Femur (tissue), 1 donor: ENCODE data around the gene IRF7.

ENCODE experiments used
- DNase-seq: peaks from one replicate; pipeline ENCODE4 v3.0.0-alpha.2; 2017

The IRF7 gene

DNA sequence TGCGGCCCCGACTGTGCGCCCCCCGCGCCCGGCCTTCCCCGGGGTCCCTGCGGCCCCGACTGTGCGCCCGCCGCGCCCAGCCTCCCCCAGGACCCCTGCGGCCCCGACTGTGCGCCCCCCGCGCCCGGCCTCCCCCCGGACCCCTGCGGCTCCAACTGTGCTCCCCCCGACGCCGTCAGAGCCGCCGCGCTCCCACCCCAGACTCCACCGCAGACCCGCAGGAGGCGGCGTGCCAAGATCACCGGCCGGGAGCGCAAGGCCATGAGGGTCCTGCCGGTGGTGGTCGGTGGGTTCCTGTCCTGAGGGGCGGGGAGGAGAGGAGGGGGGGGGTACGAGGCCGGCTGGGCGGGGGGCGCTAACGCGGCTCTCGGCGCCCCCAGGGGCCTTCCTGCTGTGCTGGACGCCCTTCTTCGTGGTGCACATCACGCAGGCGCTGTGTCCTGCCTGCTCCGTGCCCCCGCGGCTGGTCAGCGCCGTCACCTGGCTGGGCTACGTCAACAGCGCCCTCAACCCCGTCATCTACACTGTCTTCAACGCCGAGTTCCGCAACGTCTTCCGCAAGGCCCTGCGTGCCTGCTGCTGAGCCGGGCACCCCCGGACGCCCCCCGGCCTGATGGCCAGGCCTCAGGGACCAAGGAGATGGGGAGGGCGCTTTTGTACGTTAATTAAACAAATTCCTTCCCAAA, 24.4 kb upstream of the IRF7 start:
- DNase-seq, result no peak

DNA sequence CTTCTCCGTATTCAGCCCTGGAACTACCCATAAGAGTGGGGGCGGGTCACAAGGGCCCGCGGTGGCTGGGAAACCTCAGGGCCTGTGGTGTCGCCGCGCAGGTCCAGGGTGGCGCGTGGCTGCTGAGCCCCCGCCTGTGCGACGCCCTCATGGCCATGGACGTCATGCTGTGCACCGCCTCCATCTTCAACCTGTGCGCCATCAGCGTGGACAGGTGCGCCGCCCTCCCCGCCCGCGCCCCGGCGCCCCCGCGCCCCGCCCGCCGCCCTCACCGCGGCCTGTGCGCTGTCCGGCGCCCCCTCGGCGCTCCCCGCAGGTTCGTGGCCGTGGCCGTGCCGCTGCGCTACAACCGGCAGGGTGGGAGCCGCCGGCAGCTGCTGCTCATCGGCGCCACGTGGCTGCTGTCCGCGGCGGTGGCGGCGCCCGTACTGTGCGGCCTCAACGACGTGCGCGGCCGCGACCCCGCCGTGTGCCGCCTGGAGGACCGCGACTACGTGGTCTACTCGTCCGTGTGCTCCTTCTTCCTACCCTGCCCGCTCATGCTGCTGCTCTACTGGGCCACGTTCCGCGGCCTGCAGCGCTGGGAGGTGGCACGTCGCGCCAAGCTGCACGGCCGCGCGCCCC, 23.7 kb upstream of the IRF7 start:
- DNase-seq, result no peak

DNA sequence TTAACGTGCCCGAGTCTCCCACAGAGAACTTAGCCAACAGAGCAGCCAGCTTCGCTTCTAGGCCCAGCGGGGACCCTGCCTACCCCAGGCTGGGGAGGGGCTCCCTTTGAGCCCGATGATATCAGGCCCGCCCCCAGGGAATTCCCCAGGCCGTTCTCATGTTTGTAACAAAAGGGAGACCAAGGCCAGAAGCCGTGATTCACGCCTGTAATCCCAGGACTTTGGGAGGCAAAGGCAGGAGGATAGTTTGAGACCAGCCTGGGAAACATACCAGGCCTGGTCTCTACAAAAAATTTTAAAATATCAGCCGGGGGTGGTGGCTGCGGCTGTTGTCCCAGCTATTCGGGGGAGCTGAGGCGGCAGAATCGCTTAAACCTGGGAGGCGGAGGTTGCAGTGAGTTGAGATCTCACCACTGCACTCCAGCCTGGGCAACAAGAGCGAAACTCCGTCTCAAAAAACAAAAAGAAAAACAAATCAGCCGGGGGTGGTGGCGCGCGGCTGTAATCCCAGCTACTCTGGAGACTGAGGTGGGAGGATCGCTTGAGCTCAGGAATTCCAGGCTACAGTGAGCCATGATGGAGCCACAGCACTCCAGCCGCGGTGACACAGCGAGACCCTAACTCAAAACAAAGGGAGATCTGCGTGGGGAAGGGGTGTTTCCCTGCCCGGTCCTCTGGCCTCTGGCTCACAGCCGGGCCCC, 23.0 kb upstream of the IRF7 start:
- DNase-seq, result no peak

DNA sequence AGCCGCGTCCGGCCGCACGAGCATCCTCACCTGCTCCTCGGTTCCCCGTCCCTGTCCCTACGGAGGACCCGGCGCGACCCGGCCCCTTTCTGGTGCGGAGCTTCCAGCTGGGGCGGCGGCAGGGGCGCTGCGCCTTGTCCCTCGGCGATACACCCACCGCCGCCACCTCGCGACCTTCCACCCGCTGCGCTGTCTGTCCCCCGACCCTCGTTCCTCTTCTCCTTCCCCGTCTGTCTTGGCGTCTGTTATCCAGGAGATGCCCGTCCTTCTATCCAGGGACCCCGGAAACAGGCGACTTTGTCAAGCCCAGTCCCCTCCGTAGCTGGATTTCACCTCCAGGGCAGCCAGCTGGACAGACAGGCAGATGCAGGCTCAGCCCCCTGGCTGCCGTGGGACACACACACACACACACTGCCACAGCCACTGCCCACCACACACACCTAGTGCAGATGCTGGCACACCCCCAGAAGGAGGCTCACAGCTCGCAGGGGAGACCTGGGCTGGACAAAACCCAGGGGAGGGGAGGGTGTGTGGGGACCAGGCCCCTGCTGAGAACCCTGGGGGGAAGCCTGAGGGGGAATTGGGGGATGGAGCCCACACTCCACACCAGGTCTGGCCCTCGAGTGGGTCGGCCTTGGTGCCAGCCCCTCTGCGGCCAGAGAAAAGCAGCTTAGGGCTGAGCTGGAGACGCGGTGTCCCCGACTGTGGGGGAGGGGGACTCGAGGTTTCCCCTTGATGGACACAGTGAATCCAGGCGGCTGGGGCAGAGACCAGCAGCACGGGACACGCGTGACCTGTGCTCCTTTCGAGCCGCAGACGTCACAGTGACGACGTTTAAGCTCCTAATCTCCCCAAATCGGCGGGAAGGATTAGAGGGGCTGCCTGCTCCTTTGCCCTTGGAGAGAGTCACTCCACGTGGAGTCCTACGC, 22.1 kb upstream of the IRF7 start:
- DNase-seq, result no peak

DNA sequence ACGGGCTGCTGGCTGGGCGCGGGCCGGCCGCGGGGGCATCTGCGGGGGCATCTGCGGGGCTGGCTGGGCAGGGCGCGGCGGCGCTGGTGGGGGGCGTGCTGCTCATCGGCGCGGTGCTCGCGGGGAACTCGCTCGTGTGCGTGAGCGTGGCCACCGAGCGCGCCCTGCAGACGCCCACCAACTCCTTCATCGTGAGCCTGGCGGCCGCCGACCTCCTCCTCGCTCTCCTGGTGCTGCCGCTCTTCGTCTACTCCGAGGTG, 21.5 kb upstream of the IRF7 start:
- DNase-seq, result no peak

DNA sequence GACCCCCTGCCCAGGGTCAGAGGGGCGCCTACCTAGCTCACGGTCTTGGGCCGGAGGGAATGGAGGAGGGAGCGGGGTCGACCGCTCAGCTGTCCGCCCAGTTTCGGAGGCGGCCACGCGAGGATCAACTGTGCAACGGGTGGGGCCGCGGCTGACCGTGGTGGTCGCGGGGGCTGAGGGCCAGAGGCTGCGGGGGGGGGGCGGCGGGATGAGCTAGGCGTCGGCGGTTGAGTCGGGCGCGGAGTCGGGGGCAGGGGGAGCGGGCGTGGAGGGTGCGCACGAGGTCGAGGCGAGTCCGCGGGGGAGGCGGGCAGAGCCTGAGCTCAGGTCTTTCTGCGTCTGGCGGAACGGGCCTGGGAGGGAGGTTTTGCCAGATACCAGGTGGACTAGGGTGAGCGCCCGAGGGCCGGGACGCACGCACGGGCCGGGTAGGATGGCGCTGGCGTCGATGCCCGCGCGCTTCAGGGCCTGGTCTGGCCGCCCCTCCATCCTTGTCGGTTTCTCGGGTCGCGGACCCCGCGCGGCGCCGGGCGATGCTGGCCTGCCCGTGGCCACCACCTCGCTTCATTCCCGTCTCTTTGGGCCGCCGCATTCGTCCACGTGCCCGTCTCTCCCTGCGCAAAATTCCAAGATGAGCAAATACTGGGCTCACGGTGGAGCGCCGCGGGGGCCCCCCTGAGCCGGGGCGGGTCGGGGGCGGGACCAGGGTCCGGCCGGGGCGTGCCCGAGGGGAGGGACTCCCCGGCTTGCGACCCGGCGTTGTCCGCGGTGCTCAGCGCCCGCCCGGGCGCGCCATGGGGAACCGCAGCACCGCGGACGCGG, 21.0 kb upstream of the IRF7 start, which contains the start of gene DRD4:
Gene DRD4 (plus strand): TSS at position 759 of the 822 bp plus-strand sequence. CDS start 36 bp downstream, at position 795.
- DNase-seq, result peak; percentile 45

DNA sequence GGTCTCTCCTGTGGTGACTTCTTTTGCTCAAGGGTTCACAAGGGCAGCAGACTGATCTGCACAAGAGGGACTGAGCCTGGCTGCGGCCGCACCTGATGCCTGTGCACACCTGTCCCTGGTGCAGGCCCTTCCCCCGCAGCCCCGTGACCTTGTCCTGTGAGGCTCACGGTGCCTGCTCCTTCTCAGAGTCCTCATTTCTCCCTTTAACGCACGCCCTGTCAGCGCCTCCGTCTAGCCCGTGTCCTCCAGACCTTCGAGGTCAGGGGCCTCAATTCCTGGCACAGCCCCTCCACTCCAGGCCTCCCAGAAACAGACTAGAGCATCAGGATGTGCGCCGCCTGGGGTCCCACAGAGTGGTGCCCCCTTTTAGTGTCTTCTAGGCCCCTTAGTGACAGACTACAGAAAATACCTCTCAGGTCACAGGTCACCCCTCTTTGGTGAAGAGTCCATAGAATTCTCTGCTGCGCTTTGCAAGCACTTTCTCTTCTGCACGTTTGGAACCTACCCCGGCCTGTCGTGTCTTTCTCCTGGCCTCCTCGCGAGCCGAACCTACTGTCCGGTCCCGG, 20.3 kb upstream of the IRF7 start:
- DNase-seq, result no peak

DNA sequence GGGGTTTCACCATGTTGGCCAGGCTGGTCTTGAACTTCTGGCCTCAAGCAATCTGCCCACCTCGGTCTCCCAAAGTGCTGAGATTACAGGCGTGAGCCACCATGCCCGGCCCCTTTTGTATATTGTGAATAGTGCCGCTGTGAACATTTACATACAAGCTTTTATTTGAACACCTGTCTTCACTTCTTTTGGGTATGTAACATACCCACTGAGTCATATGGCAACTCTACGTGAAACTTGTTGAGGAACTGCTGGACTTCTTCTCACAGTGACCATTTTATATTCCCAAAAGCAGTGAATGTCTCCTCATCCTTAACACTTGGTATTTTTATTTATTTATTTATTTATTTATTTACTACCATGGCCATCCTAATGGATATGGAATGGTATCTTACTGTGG, 15.1 kb upstream of the IRF7 start:
- no peak for DNase-seq

DNA sequence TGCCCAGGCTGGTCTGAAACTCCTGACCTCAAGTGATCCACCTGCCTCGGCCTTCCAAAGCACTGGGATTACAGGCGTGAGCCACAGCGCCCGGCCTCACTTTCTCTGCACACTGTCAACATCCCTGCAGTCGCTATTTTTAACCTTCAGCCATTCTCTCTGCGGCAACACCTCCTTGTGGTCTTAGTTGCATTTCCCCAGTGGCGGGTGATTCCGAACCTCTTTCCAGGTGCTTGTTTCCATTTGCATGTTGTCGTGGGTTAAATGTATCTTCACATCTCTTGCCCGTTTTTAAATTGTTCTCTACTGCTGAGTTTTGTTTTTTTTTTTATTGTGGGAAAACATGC, 13.5 kb upstream of the IRF7 start:
- DNase-seq, result peak; percentile 51

DNA sequence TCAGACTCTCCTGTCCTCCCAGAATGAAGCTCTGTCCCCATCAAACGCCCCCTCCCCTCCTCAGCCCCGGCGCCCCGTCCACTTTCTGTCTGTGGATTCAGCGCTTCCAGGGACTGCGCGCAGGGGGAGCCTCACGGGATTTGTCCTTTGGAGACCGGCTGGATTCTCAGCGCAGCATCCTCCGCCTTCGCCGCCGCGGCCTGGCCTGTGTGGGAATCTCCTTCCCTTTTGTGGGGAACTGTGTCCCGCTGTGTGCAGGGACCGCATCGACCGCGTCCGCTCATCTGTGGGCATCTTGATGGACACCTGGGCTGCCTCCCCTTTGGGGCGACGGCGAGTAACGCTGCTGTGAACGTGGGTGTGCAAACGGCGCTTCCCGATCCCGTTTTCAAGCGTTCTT, 12.3 kb upstream of the IRF7 start:
- DNase-seq, result no peak

DNA sequence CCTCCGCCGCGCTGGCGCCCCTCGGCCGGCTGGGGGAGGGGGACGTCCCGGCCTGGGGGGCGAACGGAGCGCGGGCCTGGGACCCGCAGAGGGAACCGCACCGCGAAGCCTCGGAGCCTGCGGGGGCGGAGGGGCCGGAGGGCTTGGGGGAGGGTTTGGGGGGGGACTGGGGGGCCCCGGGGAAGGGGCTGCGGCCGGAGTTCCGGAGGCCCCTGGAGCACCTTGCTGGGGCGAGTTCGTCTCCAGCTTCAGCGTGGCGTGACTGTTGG, 11.5 kb upstream of the IRF7 start:
- no peak for DNase-seq

DNA sequence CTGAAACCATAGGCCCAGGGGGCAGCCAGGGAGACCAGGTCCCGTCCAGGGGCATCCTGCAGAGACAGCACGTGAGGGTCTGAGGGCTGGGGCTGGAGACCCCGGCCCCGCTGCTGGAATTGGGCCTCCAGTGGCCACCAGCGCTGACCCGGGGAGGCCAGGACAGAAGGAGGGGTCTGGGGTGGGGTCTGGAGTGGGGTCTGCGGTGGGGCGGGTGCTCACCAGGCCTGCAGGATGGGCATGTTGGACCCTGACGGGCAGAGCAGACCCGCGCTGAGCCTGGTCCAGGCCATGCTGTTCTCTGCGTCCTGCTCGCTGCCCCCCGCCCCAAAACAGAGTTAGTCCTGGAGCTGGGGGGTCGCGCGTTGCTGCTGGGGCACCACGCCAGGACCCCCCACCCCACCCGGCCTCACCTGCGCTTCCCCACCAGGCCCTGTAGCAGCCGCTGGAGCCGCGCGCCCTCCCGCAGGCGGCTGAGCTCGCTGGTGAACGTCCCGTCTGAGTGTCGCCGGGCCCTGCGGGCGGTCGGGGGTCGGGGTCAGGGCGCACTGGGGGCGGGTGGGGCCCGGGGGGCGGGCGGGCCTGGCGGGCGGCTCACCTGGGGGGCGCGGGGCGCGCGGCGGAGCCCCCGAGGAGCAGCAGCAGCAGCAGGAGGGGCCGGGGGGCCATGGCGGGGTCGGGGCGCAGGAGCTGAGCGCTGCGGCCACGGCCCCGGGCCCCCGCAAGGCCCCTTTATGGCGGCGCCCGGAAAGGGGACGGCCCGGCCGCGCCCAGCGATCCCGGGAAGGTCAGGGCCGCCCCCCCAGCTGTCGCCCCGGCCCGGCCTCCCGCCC, 10.9 kb upstream of the IRF7 start, which contains the start of gene SCT:
Gene SCT (minus strand): TSS at position 707 of the 833 bp plus-strand sequence. CDS start 38 bp downstream, at position 669.
- peak; percentile 26 for DNase-seq

DNA sequence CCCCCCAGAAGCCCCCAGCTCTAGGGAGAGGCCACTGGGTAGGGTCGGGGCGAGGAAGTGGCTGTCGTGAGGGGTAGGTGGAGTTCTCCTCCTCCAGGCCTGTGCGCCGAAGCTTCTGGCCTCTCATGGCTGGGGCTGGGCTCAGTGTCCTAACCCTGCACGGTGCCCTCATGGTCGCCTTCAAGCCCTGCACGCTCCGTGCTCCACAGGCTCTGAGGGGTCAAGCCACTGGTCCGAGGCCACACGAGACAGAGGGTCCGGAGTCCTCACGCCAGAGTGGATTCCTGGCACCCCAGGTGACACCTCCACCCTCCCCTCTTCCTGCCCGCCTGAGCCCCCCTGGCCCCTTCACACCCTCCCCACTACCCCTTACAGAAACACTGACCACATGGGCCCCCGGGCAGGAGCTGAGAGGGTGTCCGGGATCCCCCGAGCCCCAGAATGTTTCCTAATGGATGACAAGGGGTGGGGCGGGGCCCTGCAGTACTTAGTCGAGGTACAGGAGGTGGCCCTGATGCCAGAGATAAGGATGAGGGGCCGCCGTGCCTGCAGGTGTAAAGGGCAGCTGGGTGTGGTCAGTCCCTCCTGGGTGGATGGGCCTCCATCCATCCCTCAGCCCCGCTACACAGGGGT, 10.0 kb upstream of the IRF7 start:
- DNase-seq, result peak; percentile 28

DNA sequence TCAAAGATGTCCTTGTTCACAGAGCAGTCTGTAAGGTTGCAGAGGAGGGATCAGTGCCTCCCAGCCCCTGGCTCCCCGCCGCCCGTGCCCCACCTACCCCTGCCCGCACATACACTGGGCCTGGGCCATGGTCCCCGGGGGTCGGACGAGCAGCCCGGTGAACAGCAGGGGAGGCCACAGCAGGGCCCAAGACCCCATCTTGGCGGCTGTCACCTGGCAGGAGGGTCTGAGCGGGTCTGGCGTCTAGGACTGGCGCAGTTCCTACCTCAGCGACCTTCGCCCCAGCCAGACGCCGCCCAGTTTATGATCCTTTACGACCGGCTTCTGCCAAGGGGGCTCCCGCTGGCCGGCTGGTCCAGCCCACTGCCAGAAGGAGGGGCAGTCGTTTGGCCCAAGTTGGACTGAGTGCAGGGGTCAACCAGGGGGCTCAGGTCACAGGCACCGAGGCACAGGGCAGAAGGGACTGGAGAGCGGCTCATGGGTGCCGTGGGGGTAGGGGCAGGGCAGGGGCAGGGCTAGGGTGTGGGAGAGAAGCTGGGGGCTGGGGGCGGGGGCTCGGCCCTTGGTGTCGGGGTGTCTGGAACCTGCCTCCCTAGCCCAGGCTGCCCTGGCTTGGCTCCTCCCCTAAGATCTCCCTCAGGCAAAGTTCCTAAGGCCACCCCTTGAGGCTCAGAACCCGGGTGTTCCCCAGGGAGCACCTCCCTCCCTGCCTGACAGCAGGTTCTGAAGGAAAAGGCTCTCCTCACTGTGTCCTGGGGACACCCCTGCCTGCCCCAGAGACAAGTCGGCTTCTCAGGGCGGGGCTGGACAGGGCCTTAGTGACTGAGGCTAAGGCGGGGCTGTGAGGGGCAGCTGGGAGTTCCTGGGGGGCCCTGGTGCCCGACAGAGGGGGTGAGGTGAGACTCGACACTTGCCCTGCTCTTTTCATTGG, 9.2 kb upstream of the IRF7 start, which contains the start of gene CDHR5:
Gene CDHR5 (minus strand): TSS at position 251 of the 931 bp plus-strand sequence. CDS start 53 bp downstream, at position 198.
- peak; percentile 26 for DNase-seq

DNA sequence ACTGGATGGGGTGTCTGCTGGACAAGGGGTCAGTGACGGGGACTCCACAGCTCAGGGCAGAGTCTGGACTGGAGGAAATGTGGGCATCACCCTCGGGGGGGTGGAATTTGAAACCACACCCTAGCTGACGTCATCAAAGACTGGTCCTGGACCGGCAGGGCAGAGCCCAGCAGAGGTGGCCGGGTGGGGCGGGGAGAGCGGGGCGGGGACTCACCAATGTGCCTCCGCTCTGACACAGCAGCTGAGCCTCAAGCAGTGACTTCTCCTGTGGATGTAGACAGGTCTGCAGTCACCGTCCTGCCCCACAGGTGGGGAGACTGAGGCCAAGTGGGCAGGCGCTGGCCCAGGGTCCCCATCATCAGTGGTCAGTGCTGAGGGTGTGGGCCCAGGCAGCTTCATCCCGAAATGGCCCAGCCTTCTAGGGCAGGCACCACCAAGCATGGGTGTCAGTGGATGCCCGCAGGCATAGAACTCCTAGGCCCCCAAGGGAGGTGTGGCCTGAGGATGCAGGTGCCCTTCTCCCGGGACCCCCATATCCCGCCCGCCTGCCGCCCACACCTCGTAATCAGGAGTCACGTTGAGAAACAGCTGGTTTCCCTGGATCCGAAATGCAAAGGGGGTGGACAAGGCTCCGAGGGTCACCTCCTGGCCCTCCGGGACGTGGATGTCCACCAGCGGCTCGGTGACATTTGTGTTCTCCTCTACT, 8.4 kb upstream of the IRF7 start:
- DNase-seq, result peak; percentile 34

DNA sequence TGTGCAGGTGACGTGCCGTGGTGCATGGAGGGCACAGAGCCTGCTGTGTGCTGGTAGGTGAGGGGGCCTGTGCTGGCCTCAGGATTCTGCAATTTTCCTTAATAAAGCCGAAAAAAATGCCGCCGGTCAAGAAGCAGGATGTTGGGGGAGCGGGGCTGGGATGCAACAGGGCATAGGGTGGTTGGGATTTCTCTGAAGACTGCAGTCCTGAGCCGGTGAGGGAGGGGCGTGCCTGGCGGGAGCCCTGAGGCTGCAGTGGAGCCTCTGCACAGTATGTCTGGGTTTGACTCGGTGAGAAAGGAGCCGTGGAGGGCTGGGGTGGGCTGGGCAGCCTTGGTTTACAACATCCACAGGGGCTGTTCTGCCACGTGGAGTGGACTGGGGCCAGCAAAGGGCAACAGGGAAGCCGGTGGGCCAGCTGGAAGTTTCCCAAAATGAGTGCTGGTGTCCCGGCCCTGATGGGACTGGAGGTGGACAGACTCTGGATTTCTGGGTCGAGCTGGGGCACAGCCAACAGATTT, 7.7 kb upstream of the IRF7 start:
- peak; percentile 25 for DNase-seq

DNA sequence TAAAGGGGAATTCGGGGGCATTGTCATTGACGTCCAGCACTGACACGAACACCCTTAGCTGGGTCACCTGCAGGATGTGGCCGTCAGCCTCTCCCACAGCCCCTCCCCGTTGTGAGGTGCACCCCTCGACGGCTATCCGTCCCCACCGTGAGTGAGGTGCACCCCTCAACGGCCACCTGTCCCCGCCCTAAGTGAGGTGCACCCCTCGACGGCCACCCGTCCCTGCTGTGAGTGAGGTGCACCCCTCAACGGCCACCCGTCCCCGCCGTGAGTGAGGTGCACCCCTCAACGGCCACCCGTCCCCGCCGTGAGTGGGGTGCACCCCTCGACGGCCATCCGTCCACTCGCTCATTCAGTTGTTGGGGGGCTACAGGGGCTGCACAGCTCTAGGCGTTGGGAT, 6.1 kb upstream of the IRF7 start:
- no peak for DNase-seq
